H9 (cell line): Measurements from ENCODE around the gene XCL2. TPM values are rescaled to one million over a fixed set of nuclear protein-coding genes. Genes with fewer than 3 reads are reported as not detected.

ENCODE experiments used
- DNase-seq: peaks from one replicate; pipeline ENCODE4 v3.0.0-alpha.2; 2017
- H2AFZ ChIP-seq: one replicate; pipeline ENCODE4 v1.6.1; 2013; ENCODE audit warnings: mild to moderate bottlenecking, low read length, control low read depth, moderate library complexity
- H2AK5ac ChIP-seq: 2 replicates; pipeline ENCODE4 v1.6.1; 2013; ENCODE audit warnings: low read length, control low read depth, mixed read lengths; ENCODE audit not compliant: insufficient read length
- H2BK120ac ChIP-seq: one replicate; pipeline ENCODE4 v1.6.1; 2013; ENCODE audit warnings: low read depth, mild to moderate bottlenecking, low read length, control low read depth, inconsistent platforms; ENCODE audit not compliant: poor library complexity, severe bottlenecking
- H2BK12ac ChIP-seq: 2 replicates; pipeline ENCODE4 v1.6.1; 2013; ENCODE audit warnings: low read length, control low read depth, mixed read lengths, low read depth; ENCODE audit not compliant: insufficient read length
- H2BK15ac ChIP-seq: 2 replicates; pipeline ENCODE4 v1.6.1; 2013; ENCODE audit warnings: low read depth, low read length, control low read depth
- H2BK20ac ChIP-seq: one replicate; pipeline ENCODE4 v1.6.1; 2013; ENCODE audit warnings: low read depth, mild to moderate bottlenecking, low read length, control low read depth, inconsistent platforms; ENCODE audit not compliant: poor library complexity, severe bottlenecking
- H2BK5ac ChIP-seq: 2 replicates; pipeline ENCODE4 v1.6.1; 2013; ENCODE audit warnings: low read length, control low read depth, mixed read lengths; ENCODE audit not compliant: insufficient read length
- H3K14ac ChIP-seq: 2 replicates; pipeline ENCODE4 v1.6.1; 2013; ENCODE audit warnings: low read length, control low read depth; ENCODE audit not compliant: insufficient read depth
- H3K18ac ChIP-seq: 2 replicates; pipeline ENCODE4 v1.6.1; 2013; ENCODE audit warnings: low read depth, mild to moderate bottlenecking, mixed read lengths, low read length, control low read depth; ENCODE audit not compliant: insufficient read length
- H3K23ac ChIP-seq: 2 replicates; pipeline ENCODE4 v1.6.1; 2013; ENCODE audit warnings: low read length, control low read depth, mixed read lengths, low read depth; ENCODE audit not compliant: insufficient read length
- H3K23me2 ChIP-seq: 2 replicates; pipeline ENCODE4 v1.6.1; 2013; ENCODE audit warnings: low read depth, mild to moderate bottlenecking, mixed read lengths, low read length, control low read depth; ENCODE audit not compliant: insufficient read length, poor library complexity, severe bottlenecking
- H3K27ac ChIP-seq: 2 replicates; pipeline ENCODE4 v1.5.1; 2013; ENCODE audit warnings: low read length, control low read depth, mixed read lengths, low read depth; ENCODE audit not compliant: insufficient read length
- H3K27me3 ChIP-seq: 2 replicates; pipeline ENCODE4 v1.6.1; 2013; ENCODE audit warnings: low read length, control low read depth, inconsistent platforms; ENCODE audit not compliant: insufficient read depth
- H3K4ac ChIP-seq: 2 replicates; pipeline ENCODE4 v1.6.1; 2013; ENCODE audit warnings: low read depth, mild to moderate bottlenecking, control low read depth, inconsistent platforms, low read length, moderate library complexity
- H3K4me1 ChIP-seq: 2 replicates; pipeline ENCODE4 v1.6.1; 2013; ENCODE audit warnings: low read length, control low read depth, inconsistent platforms; ENCODE audit not compliant: insufficient read depth
- H3K4me2 ChIP-seq: 2 replicates; pipeline ENCODE4 v1.6.1; 2013; ENCODE audit warnings: low read length, control low read depth, mixed read lengths; ENCODE audit not compliant: insufficient read length, insufficient read depth
- H3K56ac ChIP-seq: 2 replicates; pipeline ENCODE4 v1.6.1; 2013; ENCODE audit warnings: low read depth, mild to moderate bottlenecking, mixed read lengths, low read length, control low read depth; ENCODE audit not compliant: insufficient read length
- H3K79me1 ChIP-seq: 2 replicates; pipeline ENCODE4 v1.6.1; 2013; ENCODE audit warnings: low read depth, mild to moderate bottlenecking, moderate library complexity, low read length, control low read depth, inconsistent platforms; ENCODE audit not compliant: insufficient read depth, poor library complexity, severe bottlenecking
- H3K79me2 ChIP-seq: 2 replicates; pipeline ENCODE4 v1.6.1; 2013; ENCODE audit warnings: low read length, control low read depth, inconsistent platforms; ENCODE audit not compliant: insufficient read depth
- H3K9ac ChIP-seq: 2 replicates; pipeline ENCODE4 v1.6.1; 2013; ENCODE audit warnings: low read length, control low read depth, mixed read lengths; ENCODE audit not compliant: insufficient read length; ENCODE audit errors: extremely low read depth
- H3K9me3 ChIP-seq: one replicate; pipeline ENCODE4 v1.6.1; 2013; ENCODE audit warnings: low read depth, low read length, inconsistent platforms; ENCODE audit not compliant: control insufficient read depth
- H3T11ph ChIP-seq: one replicate; pipeline ENCODE4 v1.6.1; 2013; ENCODE audit warnings: mild to moderate bottlenecking, low read length, control low read depth, inconsistent platforms
- H4K20me1 ChIP-seq: one replicate; pipeline ENCODE4 v1.6.1; 2013; ENCODE audit not compliant: control insufficient read depth, insufficient read length, insufficient read depth
- H4K5ac ChIP-seq: 2 replicates; pipeline ENCODE4 v1.6.1; 2013; ENCODE audit warnings: low read depth, mild to moderate bottlenecking, mixed read lengths, low read length, control low read depth; ENCODE audit not compliant: insufficient read length
- H4K8ac ChIP-seq: replicated peaks from 2 replicates; pipeline ENCODE4 v1.6.1; 2013; ENCODE audit warnings: low read length, control low read depth, mixed read lengths, low read depth; ENCODE audit not compliant: insufficient read length
- H4K91ac ChIP-seq: 2 replicates; pipeline ENCODE4 v1.6.1; 2013; ENCODE audit warnings: low read depth, mild to moderate bottlenecking, moderate library complexity, mixed read lengths, low read length, control low read depth; ENCODE audit not compliant: insufficient read length
- H3K27ac Mint-ChIP-seq, 3 experiments: 2 replicates in 2 of 3; 3 replicates in 1 of 3; pipeline ENCODE4 v1.8.0; 2020 to 2021; ENCODE audit warnings: mixed read lengths in 3 of 3, mild to moderate bottlenecking in 1 of 3, moderate library complexity in 1 of 3
- H3K27me3 Mint-ChIP-seq: 2 replicates; pipeline ENCODE4 v1.8.0; 2021; ENCODE audit warnings: low read depth, mild to moderate bottlenecking, moderate library complexity, mixed read lengths
- H3K36me3 Mint-ChIP-seq, 3 experiments: 2 replicates in 2 of 3; 3 replicates in 1 of 3; pipeline ENCODE4 v1.8.0; 2020 to 2021; ENCODE audit warnings: low read depth in 3 of 3, mixed read lengths in 3 of 3; ENCODE audit not compliant: insufficient read depth in 1 of 3
- H3K4me1 Mint-ChIP-seq, 2 experiments: 2 replicates each; pipeline ENCODE4 v1.8.0; 2020; ENCODE audit warnings: mixed read lengths in 2 of 2
- H3K4me3 Mint-ChIP-seq, 2 experiments: 2 replicates in 1 of 2; 3 replicates in 1 of 2; pipeline ENCODE4 v1.8.0; 2020 to 2021; ENCODE audit warnings: mild to moderate bottlenecking in 2 of 2, mixed read lengths in 2 of 2, moderate library complexity in 1 of 2
- H3K9me3 Mint-ChIP-seq, 2 experiments: 2 replicates in 1 of 2; 3 replicates in 1 of 2; pipeline ENCODE4 v1.8.0; 2020; ENCODE audit warnings: mild to moderate bottlenecking in 2 of 2, mixed read lengths in 2 of 2, moderate library complexity in 1 of 2
- WGBS: extraction: QIAGEN DNeasy Blood & Tissue Kit; methylation state at CpG from one replicate; pipeline ENCODE4 v1.1.7; 2013; ENCODE audit warnings: missing lambda C conversion rate, low lambda C conversion rate, mixed read lengths; ENCODE audit not compliant: insufficient read length; ENCODE audit errors: extremely low coverage; 5-methylcytosine and 5-hydroxymethylcytosine counted together
- total RNA-seq: library from RNA; stranded (reverse); gene quantifications from 2 replicates; pipeline ENCODE4 v1.2.1, GENCODE V29; 2021
- TF ChIP-seq, protein P1 (sequence below): fragments of 200-600 bp; sonication (generic); conservative IDR thresholded peaks from 3 replicates; pipeline ENCODE4 v1.8.0; 2021; ENCODE audit warnings: antibody characterized with exemption, mild to moderate bottlenecking

The XCL2 gene
- total RNA-seq, 1 experiment from 2014 or later: not detected

DNA sequence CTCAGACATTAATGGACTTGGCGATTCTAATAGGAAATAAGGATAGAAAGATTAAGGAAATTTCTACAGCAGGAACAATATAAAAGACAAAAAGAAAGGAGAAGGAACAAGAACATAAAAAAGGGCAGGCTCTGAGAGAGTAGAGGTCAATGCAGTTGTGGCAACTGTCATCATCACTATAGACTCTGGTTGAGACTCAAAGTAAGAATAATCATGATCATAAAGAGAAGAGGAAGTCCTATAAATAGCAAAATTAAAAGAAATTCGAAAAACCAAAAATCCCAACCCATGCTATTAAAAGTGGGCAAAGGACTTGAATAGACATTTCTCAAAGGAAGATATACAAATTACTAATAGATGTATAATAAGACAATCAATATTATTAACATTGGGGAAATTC lies 18.2 kb upstream of the XCL2 start:
- Histone ChIP-seq H3K14ac (no peak overlapping the region), H4K8ac (no peak overlapping the region), H2BK20ac (no peak overlapping the region), H4K91ac (no peak overlapping the region), H3K79me2 (no peaks in the 10 kb centered on the region), H3K9me3 (no peaks in the 10 kb centered on the region), H3K4ac (no peak overlapping the region), H2BK12ac (no peak overlapping the region), H3K27me3 (no peaks in the 10 kb centered on the region), H3K56ac (no peak overlapping the region), H3K9ac (no peak overlapping the region), H2AFZ (no peak overlapping the region), H4K20me1 (no peaks in the 10 kb centered on the region), H3T11ph (no peak overlapping the region), H2BK5ac (no peak overlapping the region), H3K27ac (no peak overlapping the region), H4K5ac (no peak overlapping the region), H3K23ac (no peak overlapping the region), H3K4me1 (no peaks in the 10 kb centered on the region), H2AK5ac (no peak overlapping the region), H2BK15ac (no peak overlapping the region), H3K18ac (no peak overlapping the region), H3K4me2 (no peak overlapping the region), H3K23me2 (no peaks in the 10 kb centered on the region), H2BK120ac (no peak overlapping the region), H3K79me1 (no peaks in the 10 kb centered on the region)
- Mint-ChIP-seq H3K4me3 (no peak overlapping the region), H3K27ac (no peak overlapping the region), H3K27me3 (no peaks in the 10 kb centered on the region), H3K4me1 (peaks cover 0 to 4% of the 10 kb centered on the region in 2 experiments; a peak in 1 of 4 replicates), H3K36me3 (no peaks in the 10 kb centered on the region), H3K9me3 (no peaks in the 10 kb centered on the region; a peak in 1 of 5 replicates)
- TF ChIP-seq, protein P1, sequence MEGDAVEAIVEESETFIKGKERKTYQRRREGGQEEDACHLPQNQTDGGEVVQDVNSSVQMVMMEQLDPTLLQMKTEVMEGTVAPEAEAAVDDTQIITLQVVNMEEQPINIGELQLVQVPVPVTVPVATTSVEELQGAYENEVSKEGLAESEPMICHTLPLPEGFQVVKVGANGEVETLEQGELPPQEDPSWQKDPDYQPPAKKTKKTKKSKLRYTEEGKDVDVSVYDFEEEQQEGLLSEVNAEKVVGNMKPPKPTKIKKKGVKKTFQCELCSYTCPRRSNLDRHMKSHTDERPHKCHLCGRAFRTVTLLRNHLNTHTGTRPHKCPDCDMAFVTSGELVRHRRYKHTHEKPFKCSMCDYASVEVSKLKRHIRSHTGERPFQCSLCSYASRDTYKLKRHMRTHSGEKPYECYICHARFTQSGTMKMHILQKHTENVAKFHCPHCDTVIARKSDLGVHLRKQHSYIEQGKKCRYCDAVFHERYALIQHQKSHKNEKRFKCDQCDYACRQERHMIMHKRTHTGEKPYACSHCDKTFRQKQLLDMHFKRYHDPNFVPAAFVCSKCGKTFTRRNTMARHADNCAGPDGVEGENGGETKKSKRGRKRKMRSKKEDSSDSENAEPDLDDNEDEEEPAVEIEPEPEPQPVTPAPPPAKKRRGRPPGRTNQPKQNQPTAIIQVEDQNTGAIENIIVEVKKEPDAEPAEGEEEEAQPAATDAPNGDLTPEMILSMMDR: no peak
- no CpG with 5 or more reads among the region's 2 CpGs for WGBS
- no peak for DNase-seq
